DMS53 (cell line): ENCODE results near the gene UVRAG.
"Not testable (repeated sequence)": the region's sequence is repeated elsewhere in the genome, so short reads cannot be mapped to it uniquely, and the experiment has no call there.

ENCODE experiments used
- DNase-seq: peaks from one replicate; lab custom pipeline; 2025; lab: John Stamatoyannopoulos, UW

UVRAG gene

DNA sequence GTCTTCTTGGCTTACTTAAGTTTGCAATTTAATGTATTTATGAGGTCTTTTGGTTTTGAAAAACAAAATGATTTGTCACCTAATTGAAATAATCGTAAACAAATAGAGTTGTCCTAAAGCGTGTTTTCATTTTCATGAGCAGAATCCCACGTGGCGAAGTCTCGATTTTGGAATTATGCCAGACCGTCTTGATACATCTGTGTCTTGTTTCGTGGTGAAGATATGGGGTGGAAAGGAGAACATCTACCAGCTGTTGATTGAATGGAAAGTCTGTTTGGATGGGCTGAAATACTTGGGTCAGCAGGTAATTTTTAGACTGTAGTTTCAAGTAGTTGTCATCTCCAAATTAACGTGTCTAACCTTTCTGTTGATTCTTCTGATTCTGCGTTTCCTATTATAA is 64.7 kb downstream of the UVRAG start:
- DNase-seq, result no peak

DNA sequence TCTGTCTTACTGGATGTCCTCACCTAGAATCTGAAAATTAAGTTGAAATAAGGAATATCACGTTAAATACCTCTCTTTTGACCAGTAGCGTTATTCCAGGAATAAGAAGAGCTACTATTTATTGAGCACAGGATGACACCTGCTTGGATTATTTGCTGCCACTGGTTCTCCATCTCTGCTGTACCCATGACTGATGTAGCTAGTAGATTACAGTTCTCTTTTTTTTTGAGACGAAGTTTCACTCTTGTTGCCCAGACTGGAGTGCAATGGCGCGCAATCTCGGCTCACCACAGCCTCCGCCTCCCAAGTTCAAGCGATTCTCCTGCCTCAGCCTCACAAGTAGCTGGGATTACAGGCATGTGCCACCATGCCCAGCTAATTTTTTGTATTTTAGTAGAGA is 65.3 kb downstream of the UVRAG start:
- DNase-seq, result not testable (repeated sequence)

DNA sequence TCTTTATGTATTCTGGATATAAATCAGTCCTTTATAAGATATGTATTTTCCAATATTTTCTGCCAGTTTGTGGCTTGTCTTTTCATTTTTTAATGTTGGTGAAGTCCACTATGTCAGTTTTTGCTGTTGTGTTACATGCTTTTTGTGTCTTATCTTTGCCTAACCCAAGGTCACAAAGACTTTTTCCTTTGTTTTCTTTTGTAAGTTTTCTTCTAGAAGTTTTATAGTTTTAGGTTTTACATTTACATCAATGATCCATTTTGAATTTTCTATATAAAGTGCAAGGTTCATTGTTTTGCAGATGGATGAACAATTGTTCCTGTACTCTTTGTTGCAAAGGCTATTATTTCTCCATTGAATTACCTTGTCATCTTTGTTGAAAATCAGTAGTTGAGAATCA is 69.3 kb downstream of the UVRAG start:
- no peak for DNase-seq

- no peak for DNase-seq
These were observed 73.4 kb downstream of the UVRAG start for GRCh38 chr11:75888416-75888815.

- DNase-seq, result no peak
These were observed 77.1 kb downstream of the UVRAG start for GRCh38 chr11:75891947-75892739.

- peak; percentile 49 for DNase-seq
These were observed 78.2 kb downstream of the UVRAG start for GRCh38 chr11:75893251-75893650.

GRCh38 chr11:75894036-75894585 is 79.1 kb downstream of the UVRAG start:
- DNase-seq, result no peak

DNA sequence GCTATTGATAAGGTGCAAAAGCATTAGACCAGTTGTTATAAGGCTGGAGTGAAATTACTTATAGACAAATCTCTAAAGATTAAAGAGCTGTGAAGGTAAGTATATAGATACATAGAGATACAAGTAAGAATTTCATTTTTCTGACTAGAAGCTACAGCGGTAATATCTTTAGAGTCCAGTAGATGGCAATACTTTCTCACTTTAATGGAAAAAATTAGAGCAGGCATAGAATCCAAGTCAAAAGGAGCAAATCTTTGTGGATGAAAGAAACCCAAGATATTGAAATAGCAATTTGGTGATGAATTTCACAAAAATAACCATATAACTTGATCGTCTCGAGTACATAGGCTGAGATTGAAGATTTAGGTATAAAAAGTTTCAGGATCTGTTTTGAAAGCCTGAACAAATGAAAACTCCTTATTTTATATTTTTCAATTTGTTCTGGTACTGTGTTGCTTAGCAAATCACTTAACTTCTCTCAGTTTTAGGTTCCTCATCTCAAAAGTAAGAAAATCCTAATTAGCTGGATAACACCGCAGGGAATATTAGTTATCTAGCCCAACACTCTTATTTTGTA is 81.9 kb downstream of the UVRAG start:
- peak; percentile 84 for DNase-seq

DNA sequence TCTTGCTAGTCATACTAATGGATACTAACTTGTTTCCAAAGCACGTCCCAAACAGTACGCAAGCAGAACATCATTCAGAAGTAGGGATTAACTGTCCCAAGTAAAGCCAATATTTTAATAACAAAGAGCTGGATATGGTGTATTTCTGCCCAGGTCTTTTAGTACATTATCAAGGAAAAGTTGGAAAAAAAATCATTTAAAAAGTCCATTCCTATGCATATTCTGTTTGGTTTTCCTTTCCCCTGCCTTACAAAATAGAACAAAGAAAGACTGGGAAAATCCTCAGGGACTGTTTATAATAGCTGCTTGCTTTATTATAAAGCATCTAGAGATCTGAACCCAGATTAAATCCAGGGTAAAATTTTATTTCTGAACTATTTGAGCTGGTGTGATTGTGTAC is 83.9 kb downstream of the UVRAG start:
- DNase-seq, result no peak

DNA sequence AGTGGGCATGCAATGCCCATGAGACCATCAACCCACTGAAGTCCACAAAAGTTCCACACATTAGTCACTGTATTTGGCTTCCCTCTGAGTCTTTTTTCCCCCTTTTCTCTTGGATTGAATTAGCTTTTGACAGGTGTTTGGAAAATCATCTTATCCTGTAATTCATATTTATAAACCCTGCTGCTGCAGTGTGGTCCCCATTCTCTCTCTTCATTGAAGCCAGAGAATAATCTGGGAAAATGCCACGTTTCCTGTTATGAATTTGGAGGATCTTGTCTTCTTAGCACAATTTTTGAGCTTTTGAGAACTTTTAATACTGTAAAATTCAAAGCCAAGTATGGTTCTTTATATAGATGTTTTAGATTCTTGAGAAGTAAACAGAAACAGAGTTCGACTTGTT is 84.8 kb downstream of the UVRAG start:
- no peak for DNase-seq

- no peak for DNase-seq
These were observed 85.8 kb downstream of the UVRAG start for GRCh38 chr11:75900848-75901247.

- DNase-seq, result no peak
These were observed 87.6 kb downstream of the UVRAG start for GRCh38 chr11:75902631-75903030.

GRCh38 chr11:75903276-75903675 is 88.3 kb downstream of the UVRAG start:
- DNase-seq, result no peak

DNA sequence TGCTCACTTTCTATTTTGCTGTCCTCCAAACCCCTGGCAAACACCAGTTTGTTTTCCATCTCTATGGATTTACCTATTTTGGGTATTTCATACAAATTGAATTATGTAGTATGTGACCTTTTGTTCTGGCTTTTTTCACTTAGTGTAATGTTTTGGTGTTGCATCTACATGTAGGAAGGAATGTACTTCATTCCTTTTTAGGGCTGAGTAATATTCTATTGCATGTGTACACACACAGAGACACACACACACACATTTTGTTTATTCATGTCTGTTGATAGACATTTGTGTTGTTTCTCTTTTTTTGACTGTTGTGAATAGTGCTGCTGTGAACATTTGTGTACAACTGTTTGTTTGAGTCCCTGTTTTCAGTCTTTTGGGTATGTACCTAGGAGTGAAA is 90.4 kb downstream of the UVRAG start:
- no peak for DNase-seq

- no peak for DNase-seq
These were observed 93.0 kb downstream of the UVRAG start for GRCh38 chr11:75907906-75908527.

DNA sequence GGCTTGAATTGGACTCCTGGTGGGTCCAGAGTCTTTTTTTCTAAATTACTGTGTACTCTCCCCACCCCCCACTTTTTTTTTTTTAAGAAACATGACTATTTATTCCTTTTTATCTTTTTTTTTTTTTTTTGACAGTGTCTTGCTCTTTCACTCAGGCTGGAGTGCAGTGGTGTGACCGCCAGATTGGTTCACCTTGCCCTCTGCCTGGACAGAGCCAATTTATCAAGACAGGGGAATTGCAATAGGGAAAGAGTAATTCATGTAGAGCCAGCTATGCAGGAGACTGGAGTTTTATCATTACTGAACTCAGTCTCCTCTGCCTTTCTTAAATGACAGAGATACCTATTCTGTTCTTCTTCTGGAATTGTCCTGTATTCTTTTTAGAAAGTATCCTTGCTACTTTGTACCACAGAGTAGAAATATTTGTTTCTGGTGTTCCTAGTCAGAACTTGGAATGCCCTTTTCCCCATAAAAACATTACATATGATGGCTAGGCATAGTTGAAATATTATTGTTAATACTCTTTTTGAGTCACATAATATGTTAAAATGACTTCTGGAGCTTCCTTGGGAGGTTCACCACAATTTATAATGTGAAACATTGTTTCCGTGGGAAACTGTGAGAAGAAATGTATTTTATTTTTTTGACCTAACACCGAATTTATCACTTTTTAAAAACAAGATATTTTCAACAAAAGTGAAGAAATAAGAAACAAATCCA is 95.6 kb downstream of the UVRAG start:
- DNase-seq, result no peak

GRCh38 chr11:75911459-75911858 is 96.4 kb downstream of the UVRAG start:
- DNase-seq, result no peak

- DNase-seq, result no peak
These were observed 99.0 kb downstream of the UVRAG start for GRCh38 chr11:75913984-75914383.

GRCh38 chr11:75916882-75917281 is 101.9 kb downstream of the UVRAG start:
- DNase-seq, result no peak

- DNase-seq, result no peak
These were observed 103.3 kb downstream of the UVRAG start for GRCh38 chr11:75918331-75918730.

DNA sequence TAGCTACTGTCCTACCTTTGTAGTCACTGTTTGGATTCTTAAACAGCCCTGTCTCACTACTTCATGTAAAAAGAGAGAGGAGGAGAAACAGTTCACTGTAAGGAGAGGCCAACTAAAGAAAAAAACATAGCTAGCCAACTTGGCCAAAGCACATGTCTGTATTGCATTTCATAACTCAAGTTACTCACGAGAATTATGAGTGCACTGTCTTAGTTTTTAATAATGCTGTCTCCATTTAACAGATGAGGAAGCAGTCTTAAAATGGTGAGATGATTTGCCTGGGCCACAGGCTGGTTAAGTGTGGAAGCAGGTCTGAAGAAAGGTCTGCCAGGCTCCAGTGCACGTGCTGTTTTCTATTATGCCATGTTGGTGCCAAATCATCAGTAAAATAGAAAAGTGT is 104.5 kb downstream of the UVRAG start:
- DNase-seq, result peak; percentile 13

GRCh38 chr11:75920848-75921247 is 105.8 kb downstream of the UVRAG start:
- no peak for DNase-seq
